Measurements from ENCODE around the gene TRUB1. TPM values are rescaled to one million over a fixed set of nuclear protein-coding genes. Genes with fewer than 3 reads are reported as not detected.

Gene TRUB1
- total RNA-seq, 1 donor from 2014 or later, result 34.6 TPM

Small RNA genes lying within 50 kb of the gene (small RNA-seq; reads per million reads assigned to genes)
- gene RNU6-1121P (ENCODE audit: low replicate concordance), result not detected

Other genes starting within 250 kb of the TRUB1 start
- gene FHIP2A, start 116.4 kb upstream of the TRUB1 start, total RNA-seq, result 30.7 TPM
- gene ATRNL1, start 155.2 kb downstream of the TRUB1 start, total RNA-seq, result 11.7 TPM

Data from tongue (tissue), 2 donors.